HL-60 (cell line): Measurements from ENCODE around the gene ARHGEF4.

ENCODE experiments used
- DNase-seq, 2 experiments: peaks; one replicate each; pipeline ENCODE4 v3.0.0-alpha.2; 2010 to 2020; ENCODE audit warnings: low read depth in 1 of 2, low spot score in 1 of 2
- H3K27ac ChIP-seq: fragments of 250-450 bp; sonication (Bioruptor Pico); replicated peaks from 2 replicates; pipeline ENCODE4 v1.5.1; 2020; ENCODE audit warnings: mild to moderate bottlenecking, moderate library complexity
- H3K27me3 ChIP-seq: fragments of 250-450 bp; sonication (Bioruptor Pico); 2 replicates; pipeline ENCODE4 v1.5.1; 2021; ENCODE audit warnings: mild to moderate bottlenecking, moderate library complexity; ENCODE audit not compliant: insufficient read depth, poor library complexity, severe bottlenecking
- H3K4me3 ChIP-seq: replicated peaks from 2 replicates; pipeline ENCODE4 v1.5.1; 2011; ENCODE audit warnings: mild to moderate bottlenecking, control low read depth, low read length; ENCODE audit not compliant: insufficient read depth
- GABPA ChIP-seq: IDR thresholded peaks from 2 replicates; pipeline ENCODE4 v1.6.1; 2012; ENCODE audit warnings: low read depth
- POLR2AphosphoS5 ChIP-seq: IDR thresholded peaks from 2 replicates; pipeline ENCODE4 v1.6.1; 2012; ENCODE audit warnings: low read depth
- SPI1 ChIP-seq: IDR thresholded peaks from 2 replicates; pipeline ENCODE4 v1.6.1; 2012; ENCODE audit warnings: low read depth, mild to moderate bottlenecking, borderline replicate concordance
- TF ChIP-seq, protein P1 (sequence below): IDR thresholded peaks from one replicate; pipeline ENCODE4 v1.5.1; 2011; ENCODE audit warnings: low read length, control low read depth, inconsistent platforms; ENCODE audit not compliant: insufficient read depth
- TF ChIP-seq, protein P2 (sequence below): IDR thresholded peaks from 2 replicates; pipeline ENCODE4 v1.6.1; 2012; ENCODE audit warnings: low read depth; ENCODE audit not compliant: insufficient replicate concordance

ARHGEF4 gene

DNA sequence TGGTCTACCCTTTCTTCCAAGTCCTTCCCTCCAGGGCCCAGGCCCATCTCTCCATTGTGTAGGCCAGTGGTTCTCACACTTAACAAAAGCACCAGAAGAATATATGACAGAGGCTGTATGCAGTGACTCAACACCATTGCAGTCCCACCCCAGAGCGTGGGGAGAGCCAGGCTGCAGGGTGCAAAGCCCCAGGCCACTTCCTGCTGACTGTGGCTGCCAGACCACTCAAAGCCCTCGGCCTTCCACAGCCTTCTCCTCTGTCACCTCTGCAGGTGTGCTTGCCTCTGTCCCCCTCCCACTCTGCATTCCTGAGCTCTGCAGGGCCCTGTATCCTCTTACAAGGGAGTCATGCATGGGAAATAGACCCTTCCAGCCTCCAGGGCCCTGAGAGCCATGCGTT is 40.4 kb upstream of the ARHGEF4 start:
- Histone ChIP-seq H3K4me3 (no peak overlapping the region), H3K27me3 (peaks cover 5% of the 10 kb centered on the region), H3K27ac (no peak overlapping the region)
- TF ChIP-seq, protein P1, sequence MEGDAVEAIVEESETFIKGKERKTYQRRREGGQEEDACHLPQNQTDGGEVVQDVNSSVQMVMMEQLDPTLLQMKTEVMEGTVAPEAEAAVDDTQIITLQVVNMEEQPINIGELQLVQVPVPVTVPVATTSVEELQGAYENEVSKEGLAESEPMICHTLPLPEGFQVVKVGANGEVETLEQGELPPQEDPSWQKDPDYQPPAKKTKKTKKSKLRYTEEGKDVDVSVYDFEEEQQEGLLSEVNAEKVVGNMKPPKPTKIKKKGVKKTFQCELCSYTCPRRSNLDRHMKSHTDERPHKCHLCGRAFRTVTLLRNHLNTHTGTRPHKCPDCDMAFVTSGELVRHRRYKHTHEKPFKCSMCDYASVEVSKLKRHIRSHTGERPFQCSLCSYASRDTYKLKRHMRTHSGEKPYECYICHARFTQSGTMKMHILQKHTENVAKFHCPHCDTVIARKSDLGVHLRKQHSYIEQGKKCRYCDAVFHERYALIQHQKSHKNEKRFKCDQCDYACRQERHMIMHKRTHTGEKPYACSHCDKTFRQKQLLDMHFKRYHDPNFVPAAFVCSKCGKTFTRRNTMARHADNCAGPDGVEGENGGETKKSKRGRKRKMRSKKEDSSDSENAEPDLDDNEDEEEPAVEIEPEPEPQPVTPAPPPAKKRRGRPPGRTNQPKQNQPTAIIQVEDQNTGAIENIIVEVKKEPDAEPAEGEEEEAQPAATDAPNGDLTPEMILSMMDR, result no peak
- TF ChIP-seq SPI1, result no peak
- TF ChIP-seq GABPA, result no peak
- TF ChIP-seq, protein P2, sequence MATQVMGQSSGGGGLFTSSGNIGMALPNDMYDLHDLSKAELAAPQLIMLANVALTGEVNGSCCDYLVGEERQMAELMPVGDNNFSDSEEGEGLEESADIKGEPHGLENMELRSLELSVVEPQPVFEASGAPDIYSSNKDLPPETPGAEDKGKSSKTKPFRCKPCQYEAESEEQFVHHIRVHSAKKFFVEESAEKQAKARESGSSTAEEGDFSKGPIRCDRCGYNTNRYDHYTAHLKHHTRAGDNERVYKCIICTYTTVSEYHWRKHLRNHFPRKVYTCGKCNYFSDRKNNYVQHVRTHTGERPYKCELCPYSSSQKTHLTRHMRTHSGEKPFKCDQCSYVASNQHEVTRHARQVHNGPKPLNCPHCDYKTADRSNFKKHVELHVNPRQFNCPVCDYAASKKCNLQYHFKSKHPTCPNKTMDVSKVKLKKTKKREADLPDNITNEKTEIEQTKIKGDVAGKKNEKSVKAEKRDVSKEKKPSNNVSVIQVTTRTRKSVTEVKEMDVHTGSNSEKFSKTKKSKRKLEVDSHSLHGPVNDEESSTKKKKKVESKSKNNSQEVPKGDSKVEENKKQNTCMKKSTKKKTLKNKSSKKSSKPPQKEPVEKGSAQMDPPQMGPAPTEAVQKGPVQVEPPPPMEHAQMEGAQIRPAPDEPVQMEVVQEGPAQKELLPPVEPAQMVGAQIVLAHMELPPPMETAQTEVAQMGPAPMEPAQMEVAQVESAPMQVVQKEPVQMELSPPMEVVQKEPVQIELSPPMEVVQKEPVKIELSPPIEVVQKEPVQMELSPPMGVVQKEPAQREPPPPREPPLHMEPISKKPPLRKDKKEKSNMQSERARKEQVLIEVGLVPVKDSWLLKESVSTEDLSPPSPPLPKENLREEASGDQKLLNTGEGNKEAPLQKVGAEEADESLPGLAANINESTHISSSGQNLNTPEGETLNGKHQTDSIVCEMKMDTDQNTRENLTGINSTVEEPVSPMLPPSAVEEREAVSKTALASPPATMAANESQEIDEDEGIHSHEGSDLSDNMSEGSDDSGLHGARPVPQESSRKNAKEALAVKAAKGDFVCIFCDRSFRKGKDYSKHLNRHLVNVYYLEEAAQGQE, result no peak
- TF ChIP-seq POLR2AphosphoS5, result no peak
- DNase-seq, result no peak

DNA sequence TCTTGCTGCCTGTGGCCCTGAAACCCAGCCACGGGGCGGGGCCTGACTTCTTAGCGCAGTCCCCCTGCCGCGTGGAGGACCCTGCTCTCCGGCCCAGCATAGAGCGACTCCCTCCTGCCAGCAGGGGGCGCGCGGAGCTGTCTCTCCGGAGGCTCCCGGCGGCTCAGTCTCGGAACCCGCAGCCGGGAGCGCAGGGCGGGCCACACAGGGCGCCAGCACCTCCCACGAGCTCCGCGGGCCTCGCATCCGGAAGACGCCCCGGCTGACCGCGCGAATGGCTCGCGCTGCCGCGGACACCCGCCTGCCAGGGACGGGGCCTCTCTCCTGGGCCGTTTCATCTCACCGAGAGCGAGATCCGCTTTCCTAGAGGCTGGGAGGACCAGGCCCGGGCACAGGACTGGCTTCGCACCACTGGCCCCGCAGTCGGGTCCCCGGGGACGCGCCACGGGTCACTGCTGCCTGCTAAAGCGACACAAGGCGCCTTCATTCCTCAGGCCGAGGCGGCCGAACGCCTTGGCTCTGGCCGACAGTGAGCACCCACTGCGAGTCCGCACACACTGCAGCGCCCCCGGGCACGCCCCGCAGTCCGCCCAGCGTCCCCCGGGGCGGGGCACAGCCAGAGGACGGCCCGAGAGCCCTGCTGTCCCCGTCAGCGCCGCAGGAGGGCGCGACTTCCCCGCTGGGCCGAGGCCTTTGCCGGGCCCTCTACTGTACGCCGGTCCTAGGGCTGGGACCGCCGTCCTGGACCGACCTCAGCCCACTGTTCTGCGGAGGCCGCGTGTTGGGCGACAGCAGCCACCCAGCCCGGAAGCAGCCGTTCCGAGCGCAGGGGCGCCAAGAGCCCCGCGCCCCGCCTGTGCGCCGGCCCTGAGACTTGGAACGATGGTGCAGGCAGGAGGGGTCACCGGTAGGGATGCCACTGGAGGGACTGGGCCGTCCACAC is 39.0 kb upstream of the ARHGEF4 start:
- TF ChIP-seq POLR2AphosphoS5 (no peak; the same call in 1 of the 2 replicates), GABPA (no peak), SPI1 (no peak)
- TF ChIP-seq, protein P2, result no peak
- TF ChIP-seq, protein P1, result peak; percentile 57
- DNase-seq, result peak; percentile 59 to 79
- Histone ChIP-seq H3K27me3 (peaks cover 5% of the 10 kb centered on the region), H3K4me3 (peak overlapping the region; percentile 78), H3K27ac (no peak overlapping the region; the same call in 1 of the 2 replicates)

DNA sequence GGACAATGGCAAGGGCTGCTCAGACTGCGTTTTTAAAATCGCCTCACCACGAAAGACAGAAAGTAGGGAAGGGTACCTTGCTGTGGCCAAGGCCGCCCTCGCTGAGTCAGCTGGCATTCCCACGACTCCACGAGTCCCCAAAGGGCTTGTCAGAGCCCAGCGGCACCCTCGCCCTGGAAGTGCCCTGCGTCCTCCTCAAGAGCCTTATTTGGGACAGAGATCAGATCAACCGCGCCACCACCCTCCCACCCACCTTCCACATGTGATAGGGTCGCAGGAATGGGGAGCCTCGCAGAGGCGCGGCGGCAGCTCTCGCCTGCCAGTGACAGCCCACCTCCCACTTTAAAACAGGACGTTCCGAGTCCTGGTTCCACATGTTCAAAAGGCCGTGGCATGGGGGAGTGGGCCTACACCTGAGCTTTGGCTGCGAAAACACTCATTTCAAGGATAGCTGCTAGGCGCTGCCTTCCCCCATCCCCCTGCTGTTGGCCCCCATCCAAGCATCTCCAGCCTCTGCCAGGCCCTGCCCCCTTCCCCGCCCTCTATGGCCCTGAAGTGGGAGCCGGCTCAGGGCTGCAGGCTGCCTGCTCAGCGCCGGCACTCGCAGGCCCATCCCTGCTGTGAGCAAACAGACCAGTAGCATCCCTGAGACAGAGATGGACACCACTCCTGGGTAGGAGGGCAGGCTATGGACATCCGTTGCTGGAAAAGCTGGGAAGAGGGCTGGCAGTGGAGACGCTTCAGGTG is 38.1 kb upstream of the ARHGEF4 start:
- no peak for DNase-seq
- peak overlapping the region; percentile 78 for H3K4me3 ChIP-seq
- no peak overlapping the region for H3K27ac ChIP-seq
- TF ChIP-seq GABPA (no peak), POLR2AphosphoS5 (no peak), SPI1 (no peak)
- TF ChIP-seq, protein P2, result no peak
- TF ChIP-seq, protein P1, result no peak
- peaks cover 5% of the 10 kb centered on the region for H3K27me3 ChIP-seq
